Breast epithelium (tissue), 4 donors: ENCODE data around the gene SNX15. TPM values are rescaled to one million over a fixed set of nuclear protein-coding genes. Genes with fewer than 3 reads are reported as not detected.

Source experiments
- DNase-seq, 2 donors: peaks; one replicate each; pipeline ENCODE4 v3.0.0-alpha.2; 2019; ENCODE audit warnings: low spot score in 2 of 2
- H3K27ac ChIP-seq, 2 donors: fragments of 200-600 bp; sonication (generic) in 1 of 2; one replicate each; pipeline ENCODE4 v1.5.1; 2016 to 2019; ENCODE audit warnings: mild to moderate bottlenecking in 1 of 2
- H3K27me3 ChIP-seq, 2 donors: fragments of 200-600 bp; sonication (generic) in 1 of 2; one replicate each; pipeline versions ENCODE4 v1.5.1 to v1.6.0; 2017 to 2019; ENCODE audit warnings: control low read depth in 1 of 2, mild to moderate bottlenecking in 1 of 2
- H3K36me3 ChIP-seq: fragments of 200-600 bp; one replicate; pipeline ENCODE4 v1.5.1; 2019
- H3K4me1 ChIP-seq, 2 donors: fragments of 200-600 bp; sonication (generic); one replicate each; pipeline ENCODE4 v1.5.1; 2016 to 2019; ENCODE audit warnings: control low read depth in 1 of 2
- H3K4me3 ChIP-seq, 3 donors: fragments of 200-600 bp; sonication (generic); 1 replicate in 2 of 3; 2 replicates in 1 of 3; pipeline ENCODE4 v1.5.1; 2016 to 2019; ENCODE audit warnings: mild to moderate bottlenecking in 3 of 3, moderate library complexity in 2 of 3
- H3K9me3 ChIP-seq, 2 donors: fragments of 200-600 bp; sonication (generic) in 1 of 2; one replicate each; pipeline ENCODE4 v1.5.1; 2016 to 2019; ENCODE audit warnings: control low read depth in 1 of 2
- POLR2A ChIP-seq: fragments of 450-650 bp; IDR thresholded peaks from one replicate; pipeline ENCODE4 v1.6.1; 2016; ENCODE audit warnings: antibody characterized with exemption, mild to moderate bottlenecking, moderate library complexity
- intact Hi-C: fragments of 100-400 bp; cut with DNase I; formaldehyde crosslinking; loops from one replicate; pipeline ENCODE4 v1.15.1; 2023; ENCODE audit warnings: low total_unique reads
- total RNA-seq, 3 donors: library from RNA; depleted of rRNA; stranded (reverse); fragments of >200 nt; gene quantifications; one replicate each; pipeline ENCODE4 v1.1.0, GENCODE V29; 2016

Gene SNX15
- total RNA-seq, 3 donors from 2014 or later = 17.0 to 22.7 (median 17.1) TPM

GRCh38 chr11:65089621-65090020 is 62.4 kb downstream of the SNX15 start:
- no peak for TF ChIP-seq POLR2A
- Histone ChIP-seq H3K27ac (no peak overlapping the region), H3K4me3 (no peak overlapping the region), H3K9me3 (no peaks in the 10 kb centered on the region), H3K36me3 (peaks cover 7% of the 10 kb centered on the region), H3K4me1 (no peaks in the 10 kb centered on the region), H3K27me3 (no peaks in the 10 kb centered on the region)
- intact Hi-C loops = no loop called here
- no peak for DNase-seq

Other genes starting within 250 kb of the SNX15 start
- 100 to 1,000 TPM; 264 to 293 (median 277) TPM for gene SF1, start 248.9 kb upstream of the SNX15 start, total RNA-seq
- gene MAP4K2, start 224.2 kb upstream of the SNX15 start, total RNA-seq = 10 to 100 TPM in 2 of 3 donors, 1 to 10 TPM in 1; 7.7 to 16.1 (median 14.0) TPM
- 10 to 100 TPM; 11.4 to 19.0 (median 14.8) TPM for gene MEN1, start 216.9 kb upstream of the SNX15 start, total RNA-seq
- gene CDC42BPG, start 182.8 kb upstream of the SNX15 start, total RNA-seq = 10 to 100 TPM in 1 of 3 donors, 1 to 10 TPM in 1, not detected in 1; 5.9 to 14.9 TPM
- gene EHD1, start 148.8 kb upstream of the SNX15 start, total RNA-seq = 10 to 100 TPM; 26.9 to 45.4 (median 31.2) TPM
- 10 to 100 TPM; 20.0 to 22.1 (median 21.2) TPM for gene ATG2A, start 110.2 kb upstream of the SNX15 start, total RNA-seq
- gene PPP2R5B, start 102.8 kb upstream of the SNX15 start, total RNA-seq = 10 to 100 TPM; 12.8 to 14.0 (median 13.8) TPM
- not detected for gene GPHA2, start 91.5 kb upstream of the SNX15 start, total RNA-seq
- not detected for gene MAJIN, start 55.3 kb upstream of the SNX15 start, total RNA-seq
- gene BATF2, start 30.5 kb upstream of the SNX15 start, total RNA-seq = 1 to 10 TPM in 1 of 3 donors, under 1 TPM in 2; 0.33 to 1.5 (median 0.64) TPM
- gene ARL2, start 13.3 kb upstream of the SNX15 start, total RNA-seq = 100 to 1,000 TPM in 2 of 3 donors, 10 to 100 TPM in 1; 99.8 to 193 (median 154) TPM
- 1 to 10 TPM; 7.5 to 9.2 (median 7.5) TPM for gene SAC3D1, start 13.8 kb downstream of the SNX15 start, total RNA-seq
- 10 to 100 TPM; 15.5 to 28.8 (median 19.2) TPM for gene NAALADL1, start 31.1 kb downstream of the SNX15 start, total RNA-seq
- gene CDCA5, start 56.6 kb downstream of the SNX15 start, total RNA-seq = 1 to 10 TPM in 1 of 3 donors, under 1 TPM in 2; 0.96 to 1.2 (median 0.98) TPM
- 10 to 100 TPM; 33.8 to 44.1 (median 44.0) TPM for gene ZFPL1, start 56.8 kb downstream of the SNX15 start, total RNA-seq
- 100 to 1,000 TPM; 166 to 317 (median 218) TPM for gene VPS51, start 68.8 kb downstream of the SNX15 start, total RNA-seq
- 100 to 1,000 TPM in 1 of 3 donors, 10 to 100 TPM in 2; 38.8 to 189 (median 44.2) TPM for gene TM7SF2, start 84.4 kb downstream of the SNX15 start, total RNA-seq
- 10 to 100 TPM; 14.6 to 23.3 (median 20.3) TPM for gene ZNHIT2, start 90.3 kb downstream of the SNX15 start, total RNA-seq
- 1,000 to 10,000 TPM in 1 of 3 donors, 100 to 1,000 TPM in 2; 786 to 1,230 (median 855) TPM for gene FAU, start 94.7 kb downstream of the SNX15 start, total RNA-seq
- 10 to 100 TPM; 66.2 to 92.6 (median 72.8) TPM for gene MRPL49, start 94.9 kb downstream of the SNX15 start, total RNA-seq
- 10 to 100 TPM; 25.8 to 31.7 (median 27.2) TPM for gene SYVN1, start 107.1 kb downstream of the SNX15 start, total RNA-seq
- gene SPDYC, start 142.8 kb downstream of the SNX15 start, total RNA-seq = not detected
- 100 to 1,000 TPM; 112 to 167 (median 140) TPM for gene CAPN1, start 154.5 kb downstream of the SNX15 start, total RNA-seq
- 10 to 100 TPM in 2 of 3 donors, 1 to 10 TPM in 1; 6.4 to 17.9 (median 13.8) TPM for gene POLA2, start 234.5 kb downstream of the SNX15 start, total RNA-seq